GM21529 (cell line): ENCODE measurements around the gene LRRC25.

ENCODE experiments used
- ATAC-seq: cut with Tn5 transposase; IDR thresholded peaks from one replicate; pipeline ENCODE4 v1.9.1; 2021; ENCODE audit not compliant: unreplicated experiment

Gene LRRC25

GRCh38 chr19:18435842-18436670 lies 38.6 kb upstream of the LRRC25 start:
- no peak for ATAC-seq

- no peak for ATAC-seq
These were observed 37.9 kb upstream of the LRRC25 start for GRCh38 chr19:18435178-18435841.

- ATAC-seq: no peak
These were observed 37.2 kb upstream of the LRRC25 start for GRCh38 chr19:18434411-18435175.

GRCh38 chr19:18433735-18434398 lies 36.4 kb upstream of the LRRC25 start:
- ATAC-seq: no peak

GRCh38 chr19:18433015-18433691 lies 35.7 kb upstream of the LRRC25 start:
- ATAC-seq: no peak

- ATAC-seq: no peak
These were observed 35.0 kb upstream of the LRRC25 start for GRCh38 chr19:18432275-18433014.

- no peak for ATAC-seq
These were observed 34.2 kb upstream of the LRRC25 start for GRCh38 chr19:18431351-18432197.

- ATAC-seq: no peak
These were observed 33.2 kb upstream of the LRRC25 start for GRCh38 chr19:18430417-18431144.

GRCh38 chr19:18429717-18430416 lies 32.4 kb upstream of the LRRC25 start:
- no peak for ATAC-seq

GRCh38 chr19:18428787-18429674 lies 31.6 kb upstream of the LRRC25 start:
- ATAC-seq: peak; percentile 54

- no peak for ATAC-seq
These were observed 30.9 kb upstream of the LRRC25 start for GRCh38 chr19:18428173-18428786.

- ATAC-seq: no peak
These were observed 30.3 kb upstream of the LRRC25 start for GRCh38 chr19:18427743-18428113.

GRCh38 chr19:18427080-18427742 lies 29.8 kb upstream of the LRRC25 start:
- no peak for ATAC-seq

GRCh38 chr19:18426416-18426767 lies 29.0 kb upstream of the LRRC25 start:
- ATAC-seq: no peak

GRCh38 chr19:18425515-18426415 lies 28.3 kb upstream of the LRRC25 start:
- ATAC-seq: no peak
